ENCODE data around the gene AJUBA. TPM values are rescaled to one million over a fixed set of nuclear protein-coding genes. Genes with fewer than 3 reads are reported as not detected.
"Not testable (repeated sequence)": the region's sequence is repeated elsewhere in the genome, so short reads cannot be mapped to it uniquely, and the experiment has no call there.

AJUBA gene
- total RNA-seq, 1 donor: 14.6 TPM

DNA sequence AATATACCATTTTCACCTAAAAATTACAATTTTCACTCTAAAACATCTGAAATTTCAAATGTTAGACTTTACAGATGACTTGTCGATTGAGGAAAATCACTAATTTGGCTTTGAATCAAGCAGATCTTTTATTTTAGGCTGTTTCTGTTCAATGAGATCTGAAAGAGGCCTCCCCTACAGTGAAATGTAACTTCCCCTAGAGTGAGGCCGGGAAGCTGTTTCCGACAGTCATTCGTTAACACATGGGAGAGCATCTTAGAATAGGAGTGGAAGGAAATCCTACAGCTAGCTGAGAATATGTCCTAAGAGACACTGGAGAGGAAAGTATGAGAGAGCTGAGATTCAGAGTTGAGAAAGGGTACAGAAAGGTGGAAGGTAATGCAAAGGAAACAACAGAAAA, 33.3 kb upstream of the AJUBA start:
- no peak for DNase-seq (ENCODE audit: low read depth)
- H3K4me3 ChIP-seq (ENCODE audit: low read depth, low read length): no peak overlapping the region
- no peak for TF ChIP-seq CTCF (IDR thresholded peaks at IDR 0.05; ENCODE audit: insufficient read depth, low read length)

DNA sequence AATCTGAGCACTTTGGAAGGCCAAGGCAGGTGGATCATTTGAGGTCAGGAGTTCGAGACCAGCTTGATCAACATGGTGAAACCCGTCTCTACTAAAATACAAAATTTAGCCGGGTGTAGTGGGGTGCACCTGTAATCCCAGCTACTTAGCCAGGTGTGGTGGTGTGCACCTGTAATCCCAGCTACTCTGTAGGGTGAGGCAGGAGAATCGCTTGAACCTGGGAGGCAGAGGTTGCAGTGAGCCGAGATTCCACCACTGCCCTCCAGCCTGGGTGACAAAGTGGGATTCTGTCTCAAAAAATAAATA, 31.4 kb upstream of the AJUBA start:
- H3K4me3 ChIP-seq (ENCODE audit: low read depth, low read length); DNase-seq (ENCODE audit: low read depth): not testable (repeated sequence)

DNA sequence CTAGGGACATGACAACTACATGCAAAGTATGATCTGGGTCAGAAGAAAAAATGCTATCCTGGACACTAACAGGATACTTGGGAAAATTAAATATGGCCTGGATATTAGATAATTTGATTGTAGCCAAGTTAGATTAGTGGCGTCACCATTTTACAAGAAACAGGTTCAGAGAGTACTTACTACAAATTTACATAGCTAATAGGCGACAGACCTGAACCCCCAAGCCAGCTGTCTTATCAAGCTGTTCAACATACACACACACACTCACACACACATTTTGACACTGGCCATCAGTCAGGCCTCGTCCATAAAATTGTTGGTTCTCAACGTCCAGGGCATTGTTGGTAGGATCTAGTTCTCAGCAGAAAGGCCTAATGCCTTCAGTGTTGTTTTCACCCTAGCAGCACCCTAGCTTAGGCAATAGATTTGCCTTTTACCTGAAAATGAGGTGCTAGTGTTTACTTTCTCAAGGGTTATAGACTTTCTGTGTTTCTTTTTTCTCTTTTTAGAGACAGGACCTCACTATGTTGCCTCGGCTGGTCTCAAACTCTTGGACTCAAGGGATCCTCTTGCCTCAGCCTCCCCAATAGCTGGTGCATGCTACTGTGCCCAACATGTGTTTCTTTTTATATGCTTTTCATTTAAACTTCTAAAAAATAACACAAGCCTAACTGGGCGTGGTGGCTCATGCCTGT, 30.9 kb upstream of the AJUBA start:
- DNase-seq (ENCODE audit: low read depth): no peak
- no peak for TF ChIP-seq CTCF (IDR thresholded peaks at IDR 0.05; ENCODE audit: insufficient read depth, low read length)
- H3K4me3 ChIP-seq (ENCODE audit: low read depth, low read length): no peak overlapping the region

GRCh38 chr14:23009939-23010726, 27.8 kb upstream of the AJUBA start, which contains the start of gene C14orf93:
TSS of gene C14orf93 (minus strand) at chr14:23010143. CDS start at chr14:22999023, 11,120 bp downstream.
- no peak for TF ChIP-seq CTCF (IDR thresholded peaks at IDR 0.05; ENCODE audit: insufficient read depth, low read length)
- peak; percentile 50 for DNase-seq (ENCODE audit: low read depth)
- peak within 1 kb of the TSS; percentile 61 for H3K4me3 ChIP-seq (ENCODE audit: low read depth, low read length)

DNA sequence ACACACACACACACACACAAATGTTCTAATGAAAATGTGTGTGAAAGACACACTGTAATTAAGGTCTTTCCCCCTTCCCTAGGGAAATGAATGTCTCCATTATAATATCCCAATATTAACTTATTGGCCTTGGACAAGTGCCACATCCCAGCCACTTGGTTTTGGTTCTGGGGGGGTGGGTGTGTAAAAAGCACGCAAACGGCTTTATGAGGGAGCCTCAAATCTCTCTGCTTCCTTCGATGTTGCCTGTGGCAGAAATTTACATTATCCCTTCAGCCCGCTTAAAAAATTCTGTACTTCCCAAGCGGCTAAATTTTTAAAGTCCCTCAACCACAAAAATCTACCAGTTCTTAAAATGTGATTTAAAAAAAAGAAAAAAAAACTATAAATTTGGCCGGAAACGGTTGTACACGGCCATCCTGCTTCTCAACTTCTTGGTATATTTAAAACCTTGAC, 27.2 kb upstream of the AJUBA start:
- TF ChIP-seq CTCF (IDR thresholded peaks at IDR 0.05; ENCODE audit: insufficient read depth, low read length): no peak
- DNase-seq (ENCODE audit: low read depth): no peak
- peak overlapping the region; percentile 54 for H3K4me3 ChIP-seq (ENCODE audit: low read depth, low read length)

DNA sequence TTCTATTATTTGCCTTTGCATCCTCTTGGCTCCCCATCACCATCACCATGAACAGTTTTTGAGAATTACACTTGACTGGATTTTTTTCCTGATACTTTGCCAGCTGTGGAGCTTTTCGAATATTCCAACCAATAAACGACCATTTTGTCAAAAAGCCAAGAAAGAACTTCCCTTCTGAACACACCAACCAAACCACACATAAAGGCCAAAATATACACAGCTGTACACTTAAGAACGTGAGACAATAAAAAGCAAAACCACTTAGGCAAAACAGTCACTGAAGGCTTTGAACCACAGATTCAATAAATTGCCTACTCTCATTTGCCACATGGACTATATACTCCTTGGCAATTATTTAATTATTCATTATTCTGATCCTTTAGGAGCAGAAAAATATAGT, 26.5 kb upstream of the AJUBA start:
- DNase-seq (ENCODE audit: low read depth): peak; percentile 8
- H3K4me3 ChIP-seq (ENCODE audit: low read depth, low read length): no peak overlapping the region
- TF ChIP-seq CTCF (IDR thresholded peaks at IDR 0.05; ENCODE audit: insufficient read depth, low read length): no peak

DNA sequence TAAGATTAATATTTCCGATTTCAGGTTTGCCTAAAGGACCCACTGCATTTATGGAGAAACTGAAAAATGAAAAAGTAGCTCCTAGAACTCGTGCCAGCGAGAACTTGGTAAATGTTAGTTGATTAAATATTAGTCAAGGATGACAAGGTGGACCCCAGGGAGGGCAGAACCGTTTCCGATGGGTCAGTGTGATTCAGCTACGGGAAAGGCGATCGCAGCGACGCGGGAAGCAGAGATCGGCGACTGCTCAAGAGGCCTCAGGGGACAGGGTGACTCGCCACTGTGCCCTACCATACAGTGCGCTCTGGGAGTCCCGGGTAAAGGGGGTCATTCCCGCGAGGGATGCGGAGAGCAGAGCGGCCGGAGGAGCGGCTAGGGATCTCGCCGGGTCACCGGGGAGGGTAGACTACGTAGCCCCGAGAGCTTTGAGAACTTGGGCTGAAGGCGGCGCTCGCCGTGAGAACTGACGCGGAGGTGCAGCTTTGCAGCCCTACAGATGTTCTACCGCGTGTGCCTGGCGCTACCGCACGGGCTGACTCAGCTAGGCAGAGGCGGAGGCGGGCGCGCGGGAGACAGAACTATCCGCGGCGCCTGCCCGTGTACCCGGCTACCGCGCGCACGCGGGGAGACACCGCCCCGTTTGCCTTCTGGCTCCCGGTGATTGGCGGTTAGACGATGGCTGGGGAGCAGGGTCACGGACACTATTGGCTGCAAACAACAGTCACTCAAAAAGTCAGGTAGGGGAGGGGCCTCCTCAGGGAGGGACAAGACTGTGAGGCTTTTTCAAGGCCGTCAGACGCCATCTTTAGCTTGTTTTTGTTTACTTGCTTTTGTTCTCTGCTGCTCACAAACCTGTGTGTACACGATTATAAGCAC, 24.4 kb upstream of the AJUBA start:
- peak overlapping the region; percentile 82 for H3K4me3 ChIP-seq (ENCODE audit: low read depth, low read length)
- peak; percentile 43 for TF ChIP-seq CTCF (IDR thresholded peaks at IDR 0.05; ENCODE audit: insufficient read depth, low read length)
- DNase-seq (ENCODE audit: low read depth): peak; percentile 98
